Ishikawa (cell line): ENCODE measurements around the gene GMPR.

Experiments
- CEBPB ChIP-seq: IDR thresholded peaks from 2 replicates; pipeline ENCODE4 v1.6.1; 2012
- CREB1 ChIP-seq: IDR thresholded peaks from 2 replicates; pipeline ENCODE4 v1.6.1; 2012; ENCODE audit warnings: low read depth
- EGR1 ChIP-seq: IDR thresholded peaks from 2 replicates; pipeline ENCODE4 v1.6.1; 2012
- EP300 ChIP-seq: IDR thresholded peaks from 2 replicates; pipeline ENCODE4 v1.6.1; 2012; ENCODE audit warnings: borderline replicate concordance
- NFIC ChIP-seq: IDR thresholded peaks from 2 replicates; pipeline ENCODE4 v1.6.1; 2012
- TAF1 ChIP-seq: IDR thresholded peaks from 2 replicates; pipeline ENCODE4 v1.6.1; 2012; ENCODE audit warnings: low read depth, mild to moderate bottlenecking
- TCF12 ChIP-seq: IDR thresholded peaks from 2 replicates; pipeline ENCODE4 v1.6.1; 2012; ENCODE audit warnings: low read depth
- TEAD4 ChIP-seq: IDR thresholded peaks from 2 replicates; pipeline ENCODE4 v1.6.1; 2012
- YY1 ChIP-seq: IDR thresholded peaks from 2 replicates; pipeline ENCODE4 v1.6.1; 2012; ENCODE audit warnings: low read depth
- ZBTB7A ChIP-seq: IDR thresholded peaks from 2 replicates; pipeline ENCODE4 v1.6.1; 2012; ENCODE audit warnings: low read depth
- TF ChIP-seq, protein P1 (sequence below): IDR thresholded peaks from 2 replicates; pipeline ENCODE4 v1.6.1; 2012
- TF ChIP-seq, protein P2 (sequence below): IDR thresholded peaks from 2 replicates; pipeline ENCODE4 v1.6.1; 2012; ENCODE audit warnings: low read depth, mild to moderate bottlenecking
- TF ChIP-seq, protein P3 (sequence below): IDR thresholded peaks from 2 replicates; pipeline ENCODE4 v1.6.1; 2012

DNA sequence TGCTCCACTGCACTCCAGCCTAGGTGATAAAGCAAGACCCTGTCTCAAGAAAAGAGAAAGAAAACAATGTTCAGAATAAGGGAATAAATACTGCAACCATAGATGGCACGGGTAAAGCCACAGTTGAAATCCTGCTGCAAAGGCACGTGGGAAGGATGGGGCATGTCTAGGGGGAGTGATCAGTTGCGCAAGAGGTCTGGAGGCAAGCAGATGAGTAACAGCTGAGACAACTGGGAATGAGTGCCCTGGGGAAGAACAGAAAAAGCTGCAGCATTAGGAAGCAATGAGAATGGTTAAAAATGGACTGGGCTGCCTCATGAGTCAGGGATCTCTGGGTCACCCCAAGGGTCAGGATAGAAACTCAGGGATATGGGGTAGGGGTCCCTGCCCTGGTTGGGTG is 96.3 kb downstream of the GMPR start:
- TF ChIP-seq, protein P1, sequence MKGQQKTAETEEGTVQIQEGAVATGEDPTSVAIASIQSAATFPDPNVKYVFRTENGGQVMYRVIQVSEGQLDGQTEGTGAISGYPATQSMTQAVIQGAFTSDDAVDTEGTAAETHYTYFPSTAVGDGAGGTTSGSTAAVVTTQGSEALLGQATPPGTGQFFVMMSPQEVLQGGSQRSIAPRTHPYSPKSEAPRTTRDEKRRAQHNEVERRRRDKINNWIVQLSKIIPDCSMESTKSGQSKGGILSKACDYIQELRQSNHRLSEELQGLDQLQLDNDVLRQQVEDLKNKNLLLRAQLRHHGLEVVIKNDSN = no peak
- TF ChIP-seq CREB1 (no peak), EGR1 (no peak), TCF12 (no peak), TAF1 (no peak), CEBPB (peak; percentile 77), EP300 (no peak), YY1 (no peak), ZBTB7A (no peak), TEAD4 (no peak), NFIC (no peak)
- TF ChIP-seq, protein P2, sequence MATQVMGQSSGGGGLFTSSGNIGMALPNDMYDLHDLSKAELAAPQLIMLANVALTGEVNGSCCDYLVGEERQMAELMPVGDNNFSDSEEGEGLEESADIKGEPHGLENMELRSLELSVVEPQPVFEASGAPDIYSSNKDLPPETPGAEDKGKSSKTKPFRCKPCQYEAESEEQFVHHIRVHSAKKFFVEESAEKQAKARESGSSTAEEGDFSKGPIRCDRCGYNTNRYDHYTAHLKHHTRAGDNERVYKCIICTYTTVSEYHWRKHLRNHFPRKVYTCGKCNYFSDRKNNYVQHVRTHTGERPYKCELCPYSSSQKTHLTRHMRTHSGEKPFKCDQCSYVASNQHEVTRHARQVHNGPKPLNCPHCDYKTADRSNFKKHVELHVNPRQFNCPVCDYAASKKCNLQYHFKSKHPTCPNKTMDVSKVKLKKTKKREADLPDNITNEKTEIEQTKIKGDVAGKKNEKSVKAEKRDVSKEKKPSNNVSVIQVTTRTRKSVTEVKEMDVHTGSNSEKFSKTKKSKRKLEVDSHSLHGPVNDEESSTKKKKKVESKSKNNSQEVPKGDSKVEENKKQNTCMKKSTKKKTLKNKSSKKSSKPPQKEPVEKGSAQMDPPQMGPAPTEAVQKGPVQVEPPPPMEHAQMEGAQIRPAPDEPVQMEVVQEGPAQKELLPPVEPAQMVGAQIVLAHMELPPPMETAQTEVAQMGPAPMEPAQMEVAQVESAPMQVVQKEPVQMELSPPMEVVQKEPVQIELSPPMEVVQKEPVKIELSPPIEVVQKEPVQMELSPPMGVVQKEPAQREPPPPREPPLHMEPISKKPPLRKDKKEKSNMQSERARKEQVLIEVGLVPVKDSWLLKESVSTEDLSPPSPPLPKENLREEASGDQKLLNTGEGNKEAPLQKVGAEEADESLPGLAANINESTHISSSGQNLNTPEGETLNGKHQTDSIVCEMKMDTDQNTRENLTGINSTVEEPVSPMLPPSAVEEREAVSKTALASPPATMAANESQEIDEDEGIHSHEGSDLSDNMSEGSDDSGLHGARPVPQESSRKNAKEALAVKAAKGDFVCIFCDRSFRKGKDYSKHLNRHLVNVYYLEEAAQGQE = no peak
- TF ChIP-seq, protein P3, sequence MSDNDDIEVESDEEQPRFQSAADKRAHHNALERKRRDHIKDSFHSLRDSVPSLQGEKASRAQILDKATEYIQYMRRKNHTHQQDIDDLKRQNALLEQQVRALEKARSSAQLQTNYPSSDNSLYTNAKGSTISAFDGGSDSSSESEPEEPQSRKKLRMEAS = no peak
